ENCODE data around the gene CELF3.
"Not testable (repeated sequence)": the region's sequence is repeated elsewhere in the genome, so short reads cannot be mapped to it uniquely, and the experiment has no call there.

GRCh38 chr1:151670036-151670675 lies 46.4 kb downstream of the CELF3 start:
- not testable (repeated sequence) for TF ChIP-seq POLR2AphosphoS5, CTCF, POLR2A (IDR thresholded peaks at IDR 0.05)

Measured in suprapubic skin (tissue), 4 donors.